ENCODE data around the gene OXGR1.

GRCh38 chr13:97017322-97017721 lies 23.0 kb upstream of the OXGR1 start:
- TF ChIP-seq, protein P1, sequence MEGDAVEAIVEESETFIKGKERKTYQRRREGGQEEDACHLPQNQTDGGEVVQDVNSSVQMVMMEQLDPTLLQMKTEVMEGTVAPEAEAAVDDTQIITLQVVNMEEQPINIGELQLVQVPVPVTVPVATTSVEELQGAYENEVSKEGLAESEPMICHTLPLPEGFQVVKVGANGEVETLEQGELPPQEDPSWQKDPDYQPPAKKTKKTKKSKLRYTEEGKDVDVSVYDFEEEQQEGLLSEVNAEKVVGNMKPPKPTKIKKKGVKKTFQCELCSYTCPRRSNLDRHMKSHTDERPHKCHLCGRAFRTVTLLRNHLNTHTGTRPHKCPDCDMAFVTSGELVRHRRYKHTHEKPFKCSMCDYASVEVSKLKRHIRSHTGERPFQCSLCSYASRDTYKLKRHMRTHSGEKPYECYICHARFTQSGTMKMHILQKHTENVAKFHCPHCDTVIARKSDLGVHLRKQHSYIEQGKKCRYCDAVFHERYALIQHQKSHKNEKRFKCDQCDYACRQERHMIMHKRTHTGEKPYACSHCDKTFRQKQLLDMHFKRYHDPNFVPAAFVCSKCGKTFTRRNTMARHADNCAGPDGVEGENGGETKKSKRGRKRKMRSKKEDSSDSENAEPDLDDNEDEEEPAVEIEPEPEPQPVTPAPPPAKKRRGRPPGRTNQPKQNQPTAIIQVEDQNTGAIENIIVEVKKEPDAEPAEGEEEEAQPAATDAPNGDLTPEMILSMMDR (IDR thresholded peaks at IDR 0.05; ENCODE audit: low read length): no peak
- TF ChIP-seq EZH2 (IDR thresholded peaks at IDR 0.05; ENCODE audit: borderline replicate concordance, low read length): no peak
